Activated naive CD4-positive, alpha-beta T cell treated with anti-CD3 and anti-CD28 coated beads, Interleukin-2, amount 50 U/mL, for 72 hours (primary cell): ENCODE results near the gene DCAF17. TPM values are rescaled to one million over a fixed set of nuclear protein-coding genes. Genes with fewer than 3 reads are reported as not detected.

ENCODE experiments used
- ATAC-seq, 2 donors: fragments of 150-1000 bp; cut with Tn5 transposase; 2 replicates each; pipeline ENCODE4 v1.10.0; 2021; ENCODE audit warnings: mild to moderate bottlenecking in 2 of 2, moderate library complexity in 2 of 2
- DNase-seq, 2 donors: peaks; one replicate each; pipeline ENCODE4 v3.0.0; 2021 to 2022; ENCODE audit warnings: low spot score in 2 of 2
- H3K27ac Mint-ChIP-seq, 2 donors: one replicate each; pipeline ENCODE4 v1.8.0; 2022; ENCODE audit warnings: mild to moderate bottlenecking in 2 of 2, mixed read lengths in 2 of 2
- H3K36me3 Mint-ChIP-seq, 2 donors: one replicate each; pipeline ENCODE4 v1.8.0; 2022; ENCODE audit warnings: mixed read lengths in 2 of 2
- H3K9me3 Mint-ChIP-seq, 2 donors: one replicate each; pipeline ENCODE4 v1.8.0; 2022; ENCODE audit warnings: mixed read lengths in 2 of 2
- total RNA-seq, 2 donors: library from RNA; stranded (reverse); gene quantifications; one replicate each; pipeline ENCODE4 v1.2.3, GENCODE V29; 2022

DCAF17 gene
- total RNA-seq, 2 donors from 2014 or later: 15.8 to 17.6 TPM

- no peak for DNase-seq
- Mint-ChIP-seq H3K36me3 (peaks cover 20 to 60% of the 10 kb centered on the region in 2 donors), H3K9me3 (peaks cover 0 to 4% of the 10 kb centered on the region in 2 donors), H3K27ac (no peak overlapping the region)
- no peak for ATAC-seq
Measured at GRCh38 chr2:171430516-171431410, 3.3 kb upstream of the DCAF17 start.

GRCh38 chr2:171431677-171432167, 2.3 kb upstream of the DCAF17 start:
- no peak for ATAC-seq
- peaks cover 0 to 4% of the 10 kb centered on the region in 2 donors for H3K9me3 Mint-ChIP-seq
- DNase-seq: no peak
- peaks cover 20 to 70% of the 10 kb centered on the region in 2 donors for H3K36me3 Mint-ChIP-seq
- H3K27ac Mint-ChIP-seq: peak overlapping the region in 1 of 2 donors; percentile 17

- Mint-ChIP-seq H3K9me3 (peaks cover 0 to 4% of the 10 kb centered on the region in 2 donors), H3K36me3 (peaks cover 20 to 69% of the 10 kb centered on the region in 2 donors), H3K27ac (peak overlapping the region; percentile 92 to 97)
- ATAC-seq (no peak), DNase-seq (no peak)
Measured at GRCh38 chr2:171432206-171432968, 1.6 kb upstream of the DCAF17 start.

- peak overlapping the region; percentile 92 to 97 for H3K27ac Mint-ChIP-seq
- H3K36me3 Mint-ChIP-seq: peaks cover 20 to 75% of the 10 kb centered on the region in 2 donors
Measured at GRCh38 chr2:171432969-171433762, 860 bp upstream of the DCAF17 start.

GRCh38 chr2:171433763-171434012, 338 bp upstream of the DCAF17 start, which contains the start of gene METTL8:
METTL8 (minus strand) TSS chr2:171433990; CDS start chr2:171392185, 41,805 bp downstream.
- H3K36me3 Mint-ChIP-seq: peaks cover 22 to 75% of the 10 kb centered on the region in 2 donors
- H3K9me3 Mint-ChIP-seq: peaks cover 0 to 4% of the 10 kb centered on the region in 2 donors
- no peak for ATAC-seq

More at GRCh38 chr2:171432969-171433762, 860 bp upstream of the DCAF17 start:
- peaks cover 0 to 4% of the 10 kb centered on the region in 2 donors for H3K9me3 Mint-ChIP-seq
- DNase-seq (peak in 1 of 2 donors; percentile 36), ATAC-seq (peak in 1 of 2 donors; percentile 12)

GRCh38 chr2:171436307-171436706, 2.3 kb downstream of the DCAF17 start:
- DNase-seq: no peak
- no peak for ATAC-seq
- Mint-ChIP-seq H3K27ac (no peak overlapping the region), H3K9me3 (peaks cover 0 to 4% of the 10 kb centered on the region in 2 donors), H3K36me3 (peaks cover 32 to 63% of the 10 kb centered on the region in 2 donors)

More at GRCh38 chr2:171433763-171434012, 338 bp upstream of the DCAF17 start, which contains the start of gene METTL8:
- H3K27ac Mint-ChIP-seq: peak within 1 kb of the TSS; percentile 92 to 97
- no peak for DNase-seq

DNA sequence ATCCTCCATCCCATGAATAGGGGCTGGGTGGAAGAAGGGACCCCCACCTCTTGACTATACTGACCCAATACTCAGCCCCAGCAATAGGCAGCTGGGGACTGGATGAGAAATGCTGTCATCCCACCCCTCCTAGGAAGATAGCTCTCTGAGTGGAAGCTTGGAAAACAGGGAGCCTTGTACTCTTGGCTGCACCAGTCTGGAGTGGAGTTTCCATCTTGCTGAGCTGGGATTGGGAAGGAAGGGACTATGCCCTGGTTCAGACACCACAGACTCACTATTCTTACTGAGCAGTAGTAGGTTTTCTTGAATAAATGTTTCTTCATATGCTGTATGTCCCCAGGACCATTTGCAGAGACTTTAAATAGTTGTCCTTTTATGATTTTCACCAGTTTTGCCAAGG, 7.4 kb downstream of the DCAF17 start:
- DNase-seq: no peak
- peaks cover 20 to 24% of the 10 kb centered on the region in 2 donors for H3K36me3 Mint-ChIP-seq
- H3K27ac Mint-ChIP-seq: peak overlapping the region in 1 of 2 donors; percentile 77
- H3K9me3 Mint-ChIP-seq: no peaks in the 10 kb centered on the region
- ATAC-seq: no peak

GRCh38 chr2:171447675-171448074, 13.6 kb downstream of the DCAF17 start:
- H3K27ac Mint-ChIP-seq: peak overlapping the region in 1 of 2 donors; percentile 36
- ATAC-seq (no peak), DNase-seq (no peak)
- H3K36me3 Mint-ChIP-seq: peaks cover 0 to 8% of the 10 kb centered on the region in 2 donors
- no peaks in the 10 kb centered on the region for H3K9me3 Mint-ChIP-seq

DNA sequence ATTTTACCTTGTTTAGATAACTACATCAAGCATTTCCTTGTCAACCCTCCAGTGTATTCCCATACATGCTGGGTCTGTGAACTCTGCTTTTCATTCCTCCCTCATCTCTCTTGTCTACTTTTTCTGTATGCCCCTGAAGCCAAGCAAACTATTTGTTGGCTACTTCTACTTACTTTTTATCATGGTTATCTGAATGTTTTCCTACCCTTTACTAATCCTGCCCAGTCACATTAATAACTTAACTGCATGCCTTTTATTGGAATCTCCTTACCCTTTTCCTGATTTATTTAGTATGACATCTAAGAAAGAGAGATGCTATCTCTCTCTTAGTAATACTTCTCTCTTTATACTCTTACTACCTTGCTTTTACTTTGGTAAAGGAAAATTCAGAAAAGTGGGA, 17.0 kb downstream of the DCAF17 start:
- Mint-ChIP-seq H3K27ac (no peak overlapping the region), H3K9me3 (no peaks in the 10 kb centered on the region), H3K36me3 (peaks cover 13 to 21% of the 10 kb centered on the region in 2 donors)
- ATAC-seq (no peak), DNase-seq (no peak)

GRCh38 chr2:171452773-171453172, 18.7 kb downstream of the DCAF17 start:
- ATAC-seq (no peak), DNase-seq (no peak)
- Mint-ChIP-seq H3K27ac (no peak overlapping the region), H3K36me3 (peaks cover 28 to 33% of the 10 kb centered on the region in 2 donors), H3K9me3 (no peaks in the 10 kb centered on the region)

GRCh38 chr2:171459498-171459897, 25.5 kb downstream of the DCAF17 start:
- H3K27ac Mint-ChIP-seq: no peak overlapping the region
- no peak for ATAC-seq
- DNase-seq: no peak
- no peaks in the 10 kb centered on the region for H3K9me3 Mint-ChIP-seq
- peaks cover 29 to 33% of the 10 kb centered on the region in 2 donors for H3K36me3 Mint-ChIP-seq

DNA sequence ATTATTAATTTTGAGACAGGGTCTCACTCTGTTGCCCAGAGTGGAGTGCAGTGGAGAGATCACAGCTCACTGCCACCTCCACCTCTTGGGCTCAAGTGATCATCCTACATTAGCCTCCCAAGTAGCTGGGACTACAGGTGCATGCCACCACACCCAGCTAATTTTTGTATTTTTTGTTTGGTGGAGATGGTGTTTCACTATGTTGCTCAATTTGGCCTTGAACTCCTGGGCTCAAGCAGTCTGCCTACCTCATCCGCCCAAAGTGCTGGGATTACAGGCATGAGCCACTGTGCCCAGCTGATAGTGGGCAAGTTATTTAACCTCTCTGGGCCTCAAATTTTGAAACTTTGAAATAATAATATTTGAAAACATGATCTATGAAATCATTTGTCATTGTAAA, 26.5 kb downstream of the DCAF17 start:
- Mint-ChIP-seq H3K27ac (no peak overlapping the region), H3K9me3 (no peaks in the 10 kb centered on the region), H3K36me3 (peaks cover 21 to 26% of the 10 kb centered on the region in 2 donors)
- no peak for ATAC-seq
- no peak for DNase-seq

- Mint-ChIP-seq H3K9me3 (no peaks in the 10 kb centered on the region), H3K36me3 (peaks cover 0 to 9% of the 10 kb centered on the region in 2 donors), H3K27ac (no peak overlapping the region)
- ATAC-seq (no peak), DNase-seq (no peak)
Measured at GRCh38 chr2:171469176-171469575, 35.1 kb downstream of the DCAF17 start.

DNA sequence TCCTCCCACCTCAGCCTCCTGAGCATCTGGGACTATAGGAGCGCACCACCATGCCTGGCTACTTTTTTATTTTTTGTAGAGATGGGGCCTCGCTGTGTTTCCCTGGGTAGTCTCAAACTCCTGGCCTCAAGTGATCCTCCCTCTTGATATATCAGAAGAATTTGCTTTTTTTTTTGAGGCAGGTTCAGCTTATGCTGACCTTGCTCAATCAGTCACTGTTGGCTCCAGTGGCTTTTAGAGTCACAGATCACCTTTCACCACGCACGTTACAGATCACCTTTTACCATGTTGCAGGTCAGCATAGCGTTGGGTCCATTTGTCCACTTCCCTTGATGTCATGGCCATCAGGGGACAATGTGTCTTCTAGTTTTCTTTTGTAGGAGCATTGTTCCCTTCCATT, 36.1 kb downstream of the DCAF17 start:
- H3K27ac Mint-ChIP-seq: no peak overlapping the region
- DNase-seq: no peak
- peaks cover 0 to 18% of the 10 kb centered on the region in 2 donors for H3K36me3 Mint-ChIP-seq
- ATAC-seq: no peak
- no peaks in the 10 kb centered on the region for H3K9me3 Mint-ChIP-seq

GRCh38 chr2:171475979-171476378, 42.0 kb downstream of the DCAF17 start:
- Mint-ChIP-seq H3K36me3 (peaks cover 3 to 17% of the 10 kb centered on the region in 2 donors), H3K27ac (no peak overlapping the region), H3K9me3 (no peaks in the 10 kb centered on the region)
- no peak for DNase-seq
- ATAC-seq: no peak

DNA sequence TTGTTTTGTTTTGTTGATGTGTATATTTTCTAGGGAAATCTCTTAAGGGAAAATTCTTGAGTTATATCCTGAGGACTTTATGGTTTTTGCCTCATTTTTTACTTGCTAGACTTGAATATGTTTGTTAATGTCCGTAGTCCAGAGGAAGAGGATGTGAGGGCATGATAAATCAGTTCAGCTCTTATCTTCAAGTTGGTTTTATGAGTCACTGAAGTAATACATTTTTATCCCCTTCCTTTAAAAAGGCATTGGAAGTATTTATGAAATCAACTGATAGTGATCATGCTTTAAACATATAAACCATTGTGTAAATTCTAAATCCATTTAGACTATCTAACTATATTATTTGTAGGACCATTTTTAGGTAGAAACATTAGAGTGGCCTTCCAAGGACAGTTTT, 44.3 kb downstream of the DCAF17 start:
- Mint-ChIP-seq H3K27ac (no peak overlapping the region), H3K36me3 (peaks cover 6 to 22% of the 10 kb centered on the region in 2 donors), H3K9me3 (no peaks in the 10 kb centered on the region)
- no peak for DNase-seq
- no peak for ATAC-seq
